ENCODE data around the gene SHISAL2A. TPM values are rescaled to one million over a fixed set of nuclear protein-coding genes. Genes with fewer than 3 reads are reported as not detected.
A peak's percentile ranks its signal among the peaks of the same experiment; 100 is the strongest.

SHISAL2A gene
- total and polyA plus RNA-seq, 9 donors, result 1.3 to 6.5 (median 2.7) TPM

DNA sequence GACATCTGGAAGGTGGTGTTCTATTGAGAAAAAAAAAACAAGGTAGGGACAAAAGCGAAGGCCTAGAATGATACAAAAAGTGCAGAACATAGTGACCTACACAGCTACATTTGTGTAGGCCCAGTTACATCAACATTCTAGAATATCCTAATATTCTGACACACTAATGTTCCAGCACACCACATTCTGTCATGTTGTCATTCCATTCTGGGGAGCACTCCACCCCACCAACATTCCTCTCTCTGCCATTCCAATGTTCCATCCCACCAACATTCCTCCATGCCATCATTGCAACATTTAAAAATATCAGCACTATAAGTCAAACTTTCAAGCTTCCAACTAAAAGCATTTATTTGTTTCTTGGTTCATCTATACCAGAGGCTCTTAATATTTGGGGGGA lies 36.7 kb downstream of the SHISAL2A start:
- H3K27ac ChIP-seq (ENCODE audit: low read length), result no peak overlapping the region
- no peak for DNase-seq
- H3K9me3 ChIP-seq (replicated peaks; ENCODE audit: control insufficient read depth, low read depth, low read length), result no peaks in the 10 kb centered on the region
- H3K36me3 ChIP-seq (ENCODE audit: control insufficient read depth, insufficient read depth, low read length), result no peaks in the 10 kb centered on the region
- no CpG with 5 or more reads among the region's 1 CpG for whole genome bisulfite sequencing (ENCODE audit: insufficient coverage)
- no peaks in the 10 kb centered on the region for H3K27me3 ChIP-seq (ENCODE audit: control insufficient read depth, insufficient read depth, low read length)
- no peak overlapping the region for H3K4me3 ChIP-seq (ENCODE audit: low read length)
- peaks cover 25% of the 10 kb centered on the region for H3K4me1 ChIP-seq (ENCODE audit: control insufficient read depth, insufficient read depth, low read length)

DNA sequence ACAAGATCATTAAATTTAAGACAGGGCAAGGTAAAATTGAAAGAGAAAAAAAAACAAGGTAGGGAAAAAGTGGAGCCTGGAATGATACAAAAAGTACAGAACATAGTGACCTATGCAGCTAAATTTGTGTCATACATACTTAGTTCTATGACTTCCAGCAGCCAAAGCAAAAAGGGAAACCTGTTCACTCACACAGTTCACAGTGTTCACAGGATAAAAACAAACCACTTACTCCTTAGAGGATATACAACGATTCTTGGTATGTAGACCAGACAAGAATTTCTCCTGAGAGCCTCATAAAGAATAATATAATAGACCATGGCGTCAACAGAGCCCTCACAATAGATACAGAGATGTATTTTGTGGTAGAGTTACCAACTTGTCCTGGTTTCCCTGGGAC lies 37.6 kb downstream of the SHISAL2A start:
- Histone ChIP-seq H3K27ac (ENCODE audit: low read length) (peak overlapping the region; percentile 13), H3K27me3 (ENCODE audit: control insufficient read depth, insufficient read depth, low read length) (no peaks in the 10 kb centered on the region), H3K9me3 (replicated peaks; ENCODE audit: control insufficient read depth, low read depth, low read length) (no peaks in the 10 kb centered on the region), H3K4me1 (ENCODE audit: control insufficient read depth, insufficient read depth, low read length) (peaks cover 31% of the 10 kb centered on the region), H3K4me3 (ENCODE audit: low read length) (no peak overlapping the region), H3K36me3 (ENCODE audit: control insufficient read depth, insufficient read depth, low read length) (no peaks in the 10 kb centered on the region)
- DNase-seq, result no peak
- WGBS (ENCODE audit: insufficient coverage), result no CpG with 5 or more reads among the region's 2 CpGs

DNA sequence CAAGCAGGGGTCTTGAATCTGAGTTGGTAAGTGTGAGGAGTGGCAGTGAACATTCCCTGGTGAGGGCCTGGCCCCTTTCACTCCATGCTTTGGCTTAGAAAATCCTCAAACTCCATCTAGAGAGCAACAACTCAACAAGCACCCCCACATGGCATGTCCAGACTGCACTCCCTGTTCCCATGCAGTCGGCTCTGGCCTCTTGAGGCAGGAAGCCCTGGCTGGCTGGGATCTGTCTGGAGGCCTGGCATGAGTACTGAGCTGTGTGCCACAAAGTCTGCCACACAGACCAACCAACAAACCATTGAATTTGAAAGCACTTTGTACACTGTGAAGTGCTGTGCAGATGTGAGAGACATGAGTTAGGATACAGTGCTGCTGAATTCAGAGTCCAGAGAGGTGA lies 40.0 kb downstream of the SHISAL2A start:
- no peaks in the 10 kb centered on the region for H3K9me3 ChIP-seq (replicated peaks; ENCODE audit: control insufficient read depth, low read depth, low read length)
- WGBS (ENCODE audit: insufficient coverage), result no CpG with 5 or more reads among the region's 1 CpG
- H3K27ac ChIP-seq (ENCODE audit: low read length), result no peak overlapping the region
- H3K27me3 ChIP-seq (ENCODE audit: control insufficient read depth, insufficient read depth, low read length), result no peaks in the 10 kb centered on the region
- no peak overlapping the region for H3K4me3 ChIP-seq (ENCODE audit: low read length)
- DNase-seq, result no peak
- H3K36me3 ChIP-seq (ENCODE audit: control insufficient read depth, insufficient read depth, low read length), result no peaks in the 10 kb centered on the region
- H3K4me1 ChIP-seq (ENCODE audit: control insufficient read depth, insufficient read depth, low read length), result peaks cover 41% of the 10 kb centered on the region

DNA sequence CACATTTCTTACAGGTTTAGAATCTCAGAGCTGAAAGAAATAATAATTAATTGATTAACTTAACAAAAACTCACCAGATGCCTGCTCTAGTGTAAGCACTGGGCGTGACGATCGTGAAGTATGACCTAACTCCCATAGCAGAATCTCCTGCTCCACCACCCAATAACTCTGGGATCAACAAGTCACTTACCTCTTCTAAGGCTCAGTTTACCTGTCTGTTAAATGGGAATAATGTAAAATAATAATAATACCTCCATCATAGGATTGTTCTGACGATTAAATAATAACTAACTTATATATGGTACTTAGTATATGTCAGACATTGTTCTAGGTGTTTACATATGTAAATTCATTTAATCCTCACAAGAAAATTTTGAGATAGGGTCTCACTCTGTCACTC lies 40.5 kb downstream of the SHISAL2A start:
- no peak for DNase-seq
- Histone ChIP-seq H3K4me1 (ENCODE audit: control insufficient read depth, insufficient read depth, low read length) (peaks cover 40% of the 10 kb centered on the region), H3K27me3 (ENCODE audit: control insufficient read depth, insufficient read depth, low read length) (no peaks in the 10 kb centered on the region), H3K27ac (ENCODE audit: low read length) (no peak overlapping the region), H3K36me3 (ENCODE audit: control insufficient read depth, insufficient read depth, low read length) (no peaks in the 10 kb centered on the region), H3K9me3 (replicated peaks; ENCODE audit: control insufficient read depth, low read depth, low read length) (no peaks in the 10 kb centered on the region), H3K4me3 (ENCODE audit: low read length) (no peak overlapping the region)
- WGBS (ENCODE audit: insufficient coverage), result no CpG with 5 or more reads among the region's 4 CpGs

DNA sequence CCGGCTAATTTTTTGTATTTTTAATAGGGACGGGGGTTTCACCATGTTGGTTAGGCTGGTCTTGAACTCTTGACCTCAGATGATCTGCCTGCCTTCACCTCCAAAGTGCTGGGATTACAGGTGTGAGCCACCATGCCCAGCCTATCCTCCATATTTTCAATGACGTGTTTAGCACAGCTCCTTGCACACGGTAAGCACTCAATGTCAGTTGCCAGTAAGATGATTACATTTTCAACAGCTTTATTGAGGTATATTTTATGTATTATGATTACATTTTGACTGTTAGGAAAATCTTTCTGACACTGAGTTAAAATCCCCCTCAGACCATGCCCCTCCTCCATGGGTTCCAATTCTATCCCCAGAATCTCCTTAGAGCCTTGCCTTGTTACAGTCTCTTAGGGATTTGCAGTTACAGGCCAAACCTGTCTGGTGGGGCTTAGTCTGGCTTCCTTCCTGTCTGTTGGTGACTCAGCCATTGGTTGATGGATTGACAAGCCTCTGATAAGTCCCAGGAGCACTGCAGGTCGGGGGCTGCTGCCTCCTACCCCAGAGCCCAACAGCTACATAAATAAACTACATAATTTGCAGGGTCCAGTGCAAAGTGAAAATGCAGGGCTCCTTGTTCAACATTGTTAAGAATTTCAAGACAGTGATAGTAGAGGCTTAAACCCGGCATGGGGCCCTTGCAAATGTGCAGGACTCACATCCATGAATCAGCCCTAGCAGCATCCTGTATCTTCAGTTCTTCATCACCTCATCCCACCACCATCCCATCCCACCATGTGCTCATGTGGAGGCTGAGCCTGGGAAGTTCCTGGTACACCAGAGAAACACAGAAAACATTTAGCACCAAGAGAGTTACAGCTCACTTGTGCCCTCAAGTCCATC lies 41.8 kb downstream of the SHISAL2A start:
- H3K4me1 ChIP-seq (ENCODE audit: control insufficient read depth, insufficient read depth, low read length), result peaks cover 37% of the 10 kb centered on the region
- no peak overlapping the region for H3K4me3 ChIP-seq (ENCODE audit: low read length)
- no peaks in the 10 kb centered on the region for H3K27me3 ChIP-seq (ENCODE audit: control insufficient read depth, insufficient read depth, low read length)
- 40% methylated on average over 4 of the region's 6 CpGs for WGBS (ENCODE audit: insufficient coverage)
- H3K36me3 ChIP-seq (ENCODE audit: control insufficient read depth, insufficient read depth, low read length), result no peaks in the 10 kb centered on the region
- DNase-seq, result no peak
- peak overlapping the region; percentile 20 for H3K27ac ChIP-seq (ENCODE audit: low read length)
- no peaks in the 10 kb centered on the region for H3K9me3 ChIP-seq (replicated peaks; ENCODE audit: control insufficient read depth, low read depth, low read length)

DNA sequence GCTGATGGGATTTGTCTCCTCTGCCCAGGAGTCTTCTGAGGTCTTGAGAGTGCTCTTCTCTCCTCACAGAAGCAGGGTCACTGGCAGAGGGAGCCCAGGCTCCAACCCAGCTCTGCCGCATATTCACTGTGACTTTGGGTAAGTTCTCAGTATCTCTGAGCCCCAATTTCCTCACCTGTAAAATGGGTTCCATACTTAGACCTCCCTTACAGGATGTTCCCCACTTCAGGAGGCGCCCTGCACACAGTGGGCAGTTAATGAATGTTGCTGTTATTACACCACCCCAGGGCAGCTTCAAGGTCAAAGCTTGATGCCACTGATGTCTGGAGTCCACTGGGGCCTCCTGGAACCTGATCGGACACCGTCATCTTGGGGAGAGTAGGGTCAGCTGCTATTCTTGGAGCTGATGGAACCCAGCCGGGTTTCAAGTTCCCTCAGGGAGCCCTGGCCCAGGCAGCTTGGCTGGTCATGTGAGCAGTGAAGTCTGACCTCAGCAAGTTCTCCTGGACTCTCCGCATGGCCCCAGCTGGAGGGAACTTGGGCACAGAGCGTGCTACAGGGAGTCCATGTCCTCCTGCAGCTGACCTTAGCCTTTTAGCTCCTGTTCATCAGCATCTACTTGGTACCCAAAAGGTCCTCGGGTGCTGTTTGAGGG lies 43.4 kb downstream of the SHISAL2A start:
- Histone ChIP-seq H3K4me3 (ENCODE audit: low read length) (no peak overlapping the region), H3K4me1 (ENCODE audit: control insufficient read depth, insufficient read depth, low read length) (peaks cover 37% of the 10 kb centered on the region), H3K36me3 (ENCODE audit: control insufficient read depth, insufficient read depth, low read length) (no peaks in the 10 kb centered on the region), H3K27ac (ENCODE audit: low read length) (peak overlapping the region; percentile 86), H3K9me3 (replicated peaks; ENCODE audit: control insufficient read depth, low read depth, low read length) (no peaks in the 10 kb centered on the region), H3K27me3 (ENCODE audit: control insufficient read depth, insufficient read depth, low read length) (no peaks in the 10 kb centered on the region)
- DNase-seq, result peak; percentile 91
- 71% methylated on average over 2 of the region's 8 CpGs for WGBS (ENCODE audit: insufficient coverage)

DNA sequence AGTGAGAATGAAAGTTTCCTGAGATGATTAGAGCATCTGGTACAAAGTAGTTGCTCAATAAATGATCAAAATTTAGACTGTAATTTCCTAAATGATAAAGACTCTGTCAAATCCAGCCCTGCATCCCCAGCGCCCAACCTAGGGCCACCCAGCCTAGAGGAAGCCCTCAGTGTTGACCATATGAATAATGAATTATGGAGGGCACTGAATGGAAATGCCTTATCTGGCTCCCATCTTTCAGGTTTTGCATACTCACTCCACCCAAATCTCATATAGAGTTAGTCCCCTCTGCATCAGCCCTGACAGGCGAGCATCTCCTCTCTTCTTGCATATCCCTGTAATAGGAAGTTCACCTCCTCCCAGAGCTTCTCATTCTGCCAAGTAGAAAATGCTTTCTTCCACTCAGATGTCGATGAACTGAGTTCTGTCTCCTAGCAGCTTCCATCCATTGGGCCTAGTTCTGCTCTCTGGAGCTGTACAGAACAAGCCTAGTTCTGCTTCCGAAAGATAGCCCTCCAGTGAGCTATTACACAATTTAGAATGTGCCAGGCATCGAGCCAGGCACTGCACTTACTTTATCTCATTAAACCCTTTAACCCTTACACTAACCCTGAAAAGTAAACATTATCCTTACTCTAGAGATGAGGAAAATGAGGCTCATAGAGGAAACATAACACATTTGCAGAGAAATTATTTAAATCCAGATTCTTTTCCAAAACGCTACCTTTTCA lies 44.3 kb downstream of the SHISAL2A start:
- DNase-seq, result peak; percentile 47
- 31% methylated on average over 2 of the region's 6 CpGs for WGBS (ENCODE audit: insufficient coverage)
- Histone ChIP-seq H3K9me3 (replicated peaks; ENCODE audit: control insufficient read depth, low read depth, low read length) (no peaks in the 10 kb centered on the region), H3K4me3 (ENCODE audit: low read length) (no peak overlapping the region), H3K4me1 (ENCODE audit: control insufficient read depth, insufficient read depth, low read length) (peaks cover 37% of the 10 kb centered on the region), H3K27ac (ENCODE audit: low read length) (peak overlapping the region; percentile 71), H3K27me3 (ENCODE audit: control insufficient read depth, insufficient read depth, low read length) (no peaks in the 10 kb centered on the region), H3K36me3 (ENCODE audit: control insufficient read depth, insufficient read depth, low read length) (no peaks in the 10 kb centered on the region)

DNA sequence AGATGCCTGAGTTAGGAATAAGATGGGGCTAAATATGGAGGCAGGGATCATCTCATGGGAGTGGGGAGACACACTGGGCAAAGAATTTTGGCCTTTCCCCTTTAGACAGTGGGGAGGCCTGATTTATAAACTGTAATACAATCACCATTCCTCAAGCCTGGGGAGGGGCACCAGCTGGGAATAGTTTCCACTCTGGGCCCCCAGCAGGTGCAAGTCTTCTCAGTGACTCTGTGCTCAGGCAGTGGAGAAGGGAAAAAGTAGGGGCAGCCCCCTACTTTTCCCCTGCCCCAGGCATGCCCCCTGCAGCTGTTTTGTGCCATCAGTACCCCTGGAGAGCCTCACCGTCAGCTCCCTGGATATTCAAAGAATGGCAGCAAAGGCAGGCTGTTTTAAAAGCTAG lies 46.1 kb downstream of the SHISAL2A start:
- peak overlapping the region; percentile 71 for H3K27ac ChIP-seq (ENCODE audit: low read length)
- peaks cover 36% of the 10 kb centered on the region for H3K4me1 ChIP-seq (ENCODE audit: control insufficient read depth, insufficient read depth, low read length)
- H3K9me3 ChIP-seq (replicated peaks; ENCODE audit: control insufficient read depth, low read depth, low read length), result no peaks in the 10 kb centered on the region
- H3K27me3 ChIP-seq (ENCODE audit: control insufficient read depth, insufficient read depth, low read length), result no peaks in the 10 kb centered on the region
- H3K36me3 ChIP-seq (ENCODE audit: control insufficient read depth, insufficient read depth, low read length), result no peaks in the 10 kb centered on the region
- DNase-seq, result peak; percentile 71
- WGBS (ENCODE audit: insufficient coverage), result 60% methylated on average over 1 of the region's 1 CpG
- no peak overlapping the region for H3K4me3 ChIP-seq (ENCODE audit: low read length)

DNA sequence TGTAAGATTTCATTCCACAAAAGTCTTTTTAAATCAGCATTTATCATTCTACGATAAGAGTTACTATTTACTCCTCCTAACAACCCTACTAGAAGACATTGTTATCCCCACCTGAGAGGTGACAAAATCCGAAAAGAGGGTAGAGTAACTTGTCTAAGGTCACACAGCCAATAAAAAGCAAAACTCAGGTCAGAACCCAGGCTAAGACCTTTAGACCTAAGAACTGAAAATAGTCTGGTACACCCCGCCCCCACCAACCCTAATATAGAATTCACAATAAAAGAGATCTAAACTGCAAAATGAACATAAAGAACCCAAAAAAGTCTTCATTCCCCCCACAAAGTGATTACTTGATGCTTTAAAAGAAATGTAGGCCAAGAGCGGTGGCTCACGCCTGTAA lies 46.5 kb downstream of the SHISAL2A start:
- H3K36me3 ChIP-seq (ENCODE audit: control insufficient read depth, insufficient read depth, low read length), result no peaks in the 10 kb centered on the region
- no peak overlapping the region for H3K4me3 ChIP-seq (ENCODE audit: low read length)
- peaks cover 36% of the 10 kb centered on the region for H3K4me1 ChIP-seq (ENCODE audit: control insufficient read depth, insufficient read depth, low read length)
- peak overlapping the region; percentile 71 for H3K27ac ChIP-seq (ENCODE audit: low read length)
- H3K27me3 ChIP-seq (ENCODE audit: control insufficient read depth, insufficient read depth, low read length), result no peaks in the 10 kb centered on the region
- H3K9me3 ChIP-seq (replicated peaks; ENCODE audit: control insufficient read depth, low read depth, low read length), result no peaks in the 10 kb centered on the region
- WGBS (ENCODE audit: insufficient coverage), result no CpG with 5 or more reads among the region's 5 CpGs
- no peak for DNase-seq

DNA sequence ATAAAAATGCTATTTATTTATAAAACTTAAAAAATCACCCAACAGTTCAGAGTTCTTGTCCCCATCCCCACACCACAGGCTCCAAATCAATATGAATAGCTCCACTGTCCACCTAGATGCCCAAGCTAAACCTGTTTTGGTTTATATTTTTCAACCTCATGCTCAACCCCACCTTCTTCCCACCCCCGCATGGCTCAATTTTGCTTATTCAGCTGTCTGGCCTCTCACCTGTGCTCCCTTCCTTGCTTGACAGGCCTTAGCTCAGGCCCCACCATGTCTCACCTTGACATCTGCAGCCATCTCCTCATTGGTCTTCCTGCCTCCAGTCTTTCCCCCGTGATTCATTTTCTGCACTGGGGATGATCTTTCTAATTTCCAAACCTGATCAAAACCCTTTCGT lies 47.4 kb downstream of the SHISAL2A start:
- peak overlapping the region; percentile 35 for H3K27ac ChIP-seq (ENCODE audit: low read length)
- WGBS (ENCODE audit: insufficient coverage), result 84% methylated on average over 3 of the region's 3 CpGs
- H3K36me3 ChIP-seq (ENCODE audit: control insufficient read depth, insufficient read depth, low read length), result no peaks in the 10 kb centered on the region
- H3K4me3 ChIP-seq (ENCODE audit: low read length), result no peak overlapping the region
- H3K9me3 ChIP-seq (replicated peaks; ENCODE audit: control insufficient read depth, low read depth, low read length), result no peaks in the 10 kb centered on the region
- H3K4me1 ChIP-seq (ENCODE audit: control insufficient read depth, insufficient read depth, low read length), result peaks cover 28% of the 10 kb centered on the region
- DNase-seq, result no peak
- no peaks in the 10 kb centered on the region for H3K27me3 ChIP-seq (ENCODE audit: control insufficient read depth, insufficient read depth, low read length)
